HEK293T (cell line): Measurements from ENCODE around the gene CCDC88C.

Source experiments
- ARNT ChIP-seq: fragments of 450-650 bp; IDR thresholded peaks from 2 replicates; pipeline ENCODE4 v1.6.1; 2017; ENCODE audit warnings: mild to moderate bottlenecking
- BHLHE40 ChIP-seq: fragments of 450-650 bp; IDR thresholded peaks from 2 replicates; pipeline ENCODE4 v1.6.1; 2016; ENCODE audit warnings: mild to moderate bottlenecking, moderate library complexity, borderline replicate concordance
- CTBP1 ChIP-seq: fragments of 450-650 bp; IDR thresholded peaks from 2 replicates; pipeline ENCODE4 v1.6.1; 2016; ENCODE audit warnings: borderline replicate concordance
- ELF4 ChIP-seq: fragments of 450-650 bp; IDR thresholded peaks from 2 replicates; pipeline ENCODE4 v1.6.1; 2017; ENCODE audit warnings: antibody characterized with exemption
- FOXA1 ChIP-seq: fragments of 450-650 bp; IDR thresholded peaks from 2 replicates; pipeline ENCODE4 v1.6.1; 2016; ENCODE audit warnings: mild to moderate bottlenecking
- FOXM1 ChIP-seq: fragments of 450-650 bp; IDR thresholded peaks from 2 replicates; pipeline ENCODE4 v1.6.1; 2017; ENCODE audit warnings: mild to moderate bottlenecking, borderline replicate concordance
- HDGF ChIP-seq: fragments of 450-650 bp; IDR thresholded peaks from 2 replicates; pipeline ENCODE4 v1.6.1; 2017; ENCODE audit warnings: antibody characterized with exemption, borderline replicate concordance
- L3MBTL2 ChIP-seq: fragments of 450-650 bp; conservative IDR thresholded peaks from 2 replicates; pipeline ENCODE4 v1.6.1; 2016; ENCODE audit warnings: mild to moderate bottlenecking
- NFRKB ChIP-seq: fragments of 450-650 bp; IDR thresholded peaks from 2 replicates; pipeline ENCODE4 v1.6.1; 2016; ENCODE audit warnings: mild to moderate bottlenecking, moderate library complexity
- SP1 ChIP-seq: fragments of 450-650 bp; IDR thresholded peaks from 2 replicates; pipeline ENCODE4 v1.6.1; 2017
- SUZ12 ChIP-seq: fragments of 450-650 bp; IDR thresholded peaks from 2 replicates; pipeline ENCODE4 v1.6.1; 2016; ENCODE audit warnings: mild to moderate bottlenecking

- TF ChIP-seq SP1: no peak
- no peak for TF ChIP-seq BHLHE40
- TF ChIP-seq SUZ12: no peak
- no peak for TF ChIP-seq ELF4
- TF ChIP-seq L3MBTL2: no peak
- TF ChIP-seq ARNT: no peak
- no peak for TF ChIP-seq FOXA1
- no peak for TF ChIP-seq FOXM1
- TF ChIP-seq CTBP1: no peak
- no peak for TF ChIP-seq HDGF
- no peak for TF ChIP-seq NFRKB
These were observed 77.8 kb downstream of the CCDC88C start for GRCh38 chr14:91339671-91340369.
